Panc1 (cell line): ENCODE results near the gene CR2.

Experiments
- CTCF ChIP-seq: fragments of 450-650 bp; IDR thresholded peaks from 2 replicates; pipeline ENCODE4 v1.5.1; 2017; ENCODE audit warnings: mild to moderate bottlenecking
- POLR2AphosphoS5 ChIP-seq: IDR thresholded peaks from 2 replicates; pipeline ENCODE4 v1.6.1; 2012; ENCODE audit warnings: mild to moderate bottlenecking, low read depth, low read length, moderate library complexity
- REST ChIP-seq, 2 experiments: IDR thresholded peaks; 2 replicates each; pipeline ENCODE4 v1.6.1; 2011 to 2012; ENCODE audit warnings: low read depth in 2 of 2, control low read depth in 1 of 2, low read length in 1 of 2, mild to moderate bottlenecking in 1 of 2, moderate library complexity in 1 of 2; ENCODE audit not compliant: insufficient read depth in 1 of 2
- SIN3A ChIP-seq: IDR thresholded peaks from 2 replicates; pipeline ENCODE4 v1.6.1; 2012; ENCODE audit warnings: low read depth, mild to moderate bottlenecking, low read length, moderate library complexity, borderline replicate concordance; ENCODE audit not compliant: insufficient read depth
- TCF7L2 ChIP-seq: IDR thresholded peaks from 2 replicates; pipeline ENCODE4 v1.6.1; 2011; ENCODE audit warnings: mild to moderate bottlenecking, low read depth, low read length, inconsistent platforms

GRCh38 chr1:207519505-207520399, 65.6 kb downstream of the CR2 start:
- TF ChIP-seq CTCF: no peak
- no peak for TF ChIP-seq POLR2AphosphoS5
- TF ChIP-seq REST (IDR thresholded peaks at IDR 0.05; ENCODE audit: insufficient read depth in 1 of 2, low read depth in 2 of 2, low read length in 1 of 2): no peak
- TF ChIP-seq SIN3A: no peak
- no peak for TF ChIP-seq TCF7L2
